IMR-90 (cell line): ENCODE measurements around the gene USP51.

Source experiments
- BHLHE40 ChIP-seq: fragments of 150-350 bp; IDR thresholded peaks from 2 replicates; pipeline ENCODE4 v1.6.1; 2016; ENCODE audit warnings: mild to moderate bottlenecking, low read depth, low read length
- CHD1 ChIP-seq: IDR thresholded peaks from 2 replicates; pipeline ENCODE4 v1.6.1; 2012; ENCODE audit warnings: low read depth, low read length, improper control_type of control experiment
- MAFK ChIP-seq: IDR thresholded peaks from 2 replicates; pipeline ENCODE4 v1.6.1; 2012; ENCODE audit warnings: low read depth, low read length, improper control_type of control experiment
- POLR2A ChIP-seq: IDR thresholded peaks from 2 replicates; pipeline ENCODE4 v1.6.1; 2012; ENCODE audit warnings: mild to moderate bottlenecking, low read depth, low read length
- RFX5 ChIP-seq: IDR thresholded peaks from 2 replicates; pipeline ENCODE4 v1.8.0; 2012; ENCODE audit warnings: low read depth, mild to moderate bottlenecking, low read length, moderate library complexity
- USF2 ChIP-seq: fragments of 150-350 bp; IDR thresholded peaks from 2 replicates; pipeline ENCODE4 v1.6.1; 2017; ENCODE audit warnings: mild to moderate bottlenecking, antibody characterized with exemption, low read length, low read depth
- TF ChIP-seq, protein P1 (sequence below): conservative IDR thresholded peaks from 2 replicates; pipeline ENCODE4 v1.5.1; 2012; ENCODE audit warnings: mild to moderate bottlenecking, low read depth, low read length, improper control_type of control experiment
- TF ChIP-seq, protein P2 (sequence below): fragments of 150-350 bp; IDR thresholded peaks from 2 replicates; pipeline ENCODE4 v1.6.1; 2016; ENCODE audit warnings: low read depth, mild to moderate bottlenecking, low read length, moderate library complexity, borderline replicate concordance

- TF ChIP-seq, protein P1, sequence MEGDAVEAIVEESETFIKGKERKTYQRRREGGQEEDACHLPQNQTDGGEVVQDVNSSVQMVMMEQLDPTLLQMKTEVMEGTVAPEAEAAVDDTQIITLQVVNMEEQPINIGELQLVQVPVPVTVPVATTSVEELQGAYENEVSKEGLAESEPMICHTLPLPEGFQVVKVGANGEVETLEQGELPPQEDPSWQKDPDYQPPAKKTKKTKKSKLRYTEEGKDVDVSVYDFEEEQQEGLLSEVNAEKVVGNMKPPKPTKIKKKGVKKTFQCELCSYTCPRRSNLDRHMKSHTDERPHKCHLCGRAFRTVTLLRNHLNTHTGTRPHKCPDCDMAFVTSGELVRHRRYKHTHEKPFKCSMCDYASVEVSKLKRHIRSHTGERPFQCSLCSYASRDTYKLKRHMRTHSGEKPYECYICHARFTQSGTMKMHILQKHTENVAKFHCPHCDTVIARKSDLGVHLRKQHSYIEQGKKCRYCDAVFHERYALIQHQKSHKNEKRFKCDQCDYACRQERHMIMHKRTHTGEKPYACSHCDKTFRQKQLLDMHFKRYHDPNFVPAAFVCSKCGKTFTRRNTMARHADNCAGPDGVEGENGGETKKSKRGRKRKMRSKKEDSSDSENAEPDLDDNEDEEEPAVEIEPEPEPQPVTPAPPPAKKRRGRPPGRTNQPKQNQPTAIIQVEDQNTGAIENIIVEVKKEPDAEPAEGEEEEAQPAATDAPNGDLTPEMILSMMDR = no peak
- no peak for TF ChIP-seq CHD1
- no peak for TF ChIP-seq USF2
- no peak for TF ChIP-seq POLR2A
- no peak for TF ChIP-seq RFX5
- TF ChIP-seq BHLHE40 = no peak
- no peak for TF ChIP-seq MAFK
- TF ChIP-seq, protein P2, sequence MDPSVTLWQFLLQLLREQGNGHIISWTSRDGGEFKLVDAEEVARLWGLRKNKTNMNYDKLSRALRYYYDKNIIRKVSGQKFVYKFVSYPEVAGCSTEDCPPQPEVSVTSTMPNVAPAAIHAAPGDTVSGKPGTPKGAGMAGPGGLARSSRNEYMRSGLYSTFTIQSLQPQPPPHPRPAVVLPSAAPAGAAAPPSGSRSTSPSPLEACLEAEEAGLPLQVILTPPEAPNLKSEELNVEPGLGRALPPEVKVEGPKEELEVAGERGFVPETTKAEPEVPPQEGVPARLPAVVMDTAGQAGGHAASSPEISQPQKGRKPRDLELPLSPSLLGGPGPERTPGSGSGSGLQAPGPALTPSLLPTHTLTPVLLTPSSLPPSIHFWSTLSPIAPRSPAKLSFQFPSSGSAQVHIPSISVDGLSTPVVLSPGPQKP = no peak
Measured at GRCh38 chrX:55452833-55453124, 36.9 kb downstream of the USP51 start.
